Measurements from ENCODE around the gene SNX8. TPM values are rescaled to one million over a fixed set of nuclear protein-coding genes. Genes with fewer than 3 reads are reported as not detected.

Gene SNX8
- total and polyA plus RNA-seq, 2 donors (not counting 3 experiments of a cell fraction or from before 2014, with no cell fraction given): 24.5 to 50.3 TPM

GRCh38 chr7:2360796-2361195 is 46.6 kb upstream of the SNX8 start:
- Histone ChIP-seq H3K27me3 (ENCODE audit: control insufficient read depth in 2 of 2, insufficient read depth in 2 of 2, low read length in 2 of 2) (no peaks in the 10 kb centered on the region), H3K36me3 (ENCODE audit: control insufficient read depth in 2 of 2, extremely low read depth in 1 of 2, insufficient read depth in 2 of 2, low read length in 2 of 2) (peaks cover 13 to 21% of the 10 kb centered on the region in 2 experiments), H3K4me1 (ENCODE audit: control insufficient read depth, extremely low read depth, insufficient read depth, low read length) (peaks cover 11% of the 10 kb centered on the region), H3K9me3 (replicated peaks; ENCODE audit: control insufficient read depth, insufficient read depth, low read length) (no peaks in the 10 kb centered on the region), H3K9ac (replicated peaks; ENCODE audit: extremely low read depth, insufficient read depth, low read length) (no peak overlapping the region), H3K27ac (ENCODE audit: insufficient read depth, low read depth, low read length) (no peak overlapping the region), H3K9me1 (replicated peaks; ENCODE audit: control insufficient read depth, extremely low read depth, insufficient read depth, low read length) (no peaks in the 10 kb centered on the region), H4K20me1 (replicated peaks; ENCODE audit: control insufficient read depth, extremely low read depth, insufficient read depth, low read length) (no peaks in the 10 kb centered on the region), H3K4me3 (replicated peaks in 1 of 3; ENCODE audit: insufficient read depth in 1 of 3, low read depth in 1 of 3, low read length in 3 of 3) (no peak overlapping the region), H2AFZ (ENCODE audit: low read depth, low read length) (no peak overlapping the region), H3K79me2 (ENCODE audit: control insufficient read depth, insufficient read depth, low read length) (peaks cover 62% of the 10 kb centered on the region), H3K4me2 (ENCODE audit: insufficient read depth, low read length) (no peak overlapping the region)
- DNase-seq (ENCODE audit: low read depth, low spot score) (no peak), FAIRE-seq (no peak)
- ChIA-PET CTCF (interaction anchor here (1.2 kb wide), 1 partner anchor 782 kb away, joined by 3 read pairs; no protein-coding TSS in a partner anchor), POLR2A (no interaction called here)
- TF ChIP-seq POLR2AphosphoS5 (IDR thresholded peaks at IDR 0.05; ENCODE audit: insufficient read depth, low read depth, low read length) (no peak), FOS (IDR thresholded peaks at IDR 0.05; ENCODE audit: borderline replicate concordance, insufficient read depth, low read length) (no peak), POLR2A (IDR thresholded peaks at IDR 0.05; ENCODE audit: low read depth, low read length) (no peak), MYC (IDR thresholded peaks at IDR 0.05; ENCODE audit: low read depth, low read length) (no peak), CTCF (IDR thresholded peaks at IDR 0.05; ENCODE audit: extremely low read depth in 1 of 2, insufficient read depth in 1 of 2, low read depth in 1 of 2, low read length in 2 of 2) (no peak), EZH2 (IDR thresholded peaks at IDR 0.05; ENCODE audit: borderline replicate concordance, low read depth, low read length, severe bottlenecking) (no peak)
- intact Hi-C loops (cut with micrococcal nuclease) (loop anchor here (5.0 kb wide), 1 partner anchor 698 kb away; no protein-coding TSS in a partner anchor), dilution Hi-C loops (cut with MboI; ENCODE audit: extremely low pct_ligation_motif_present, low sequenced_read_pairs) (no loop called here)
- BruUV-seq (replicated peaks): no TSS peak

DNA sequence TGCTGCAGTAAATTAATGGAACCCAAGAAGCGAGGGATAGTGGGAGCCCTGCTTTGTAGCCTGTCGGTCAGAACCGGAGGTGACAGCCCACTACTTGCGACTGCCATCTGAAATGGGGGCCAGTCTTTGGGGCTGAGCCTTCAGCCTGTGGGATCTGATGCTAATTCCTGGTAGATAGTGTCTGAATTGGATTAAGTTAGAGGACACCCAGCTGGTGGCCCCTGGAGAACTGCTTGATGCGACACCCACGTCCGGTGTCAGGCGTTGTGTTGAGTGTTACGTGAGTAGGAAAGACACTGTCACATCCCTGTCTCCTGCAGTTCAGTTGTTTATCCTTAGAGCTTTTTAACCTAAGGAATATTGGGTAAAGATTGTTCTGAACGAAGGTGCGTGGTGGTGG is 45.4 kb upstream of the SNX8 start:
- Histone ChIP-seq H3K36me3 (ENCODE audit: control insufficient read depth in 2 of 2, extremely low read depth in 1 of 2, insufficient read depth in 2 of 2, low read length in 2 of 2) (peaks cover 11 to 17% of the 10 kb centered on the region in 2 experiments), H3K9me1 (replicated peaks; ENCODE audit: control insufficient read depth, extremely low read depth, insufficient read depth, low read length) (no peaks in the 10 kb centered on the region), H3K27me3 (ENCODE audit: control insufficient read depth in 2 of 2, insufficient read depth in 2 of 2, low read length in 2 of 2) (no peaks in the 10 kb centered on the region), H2AFZ (ENCODE audit: low read depth, low read length) (no peak overlapping the region), H3K79me2 (ENCODE audit: control insufficient read depth, insufficient read depth, low read length) (peaks cover 73% of the 10 kb centered on the region), H4K20me1 (replicated peaks; ENCODE audit: control insufficient read depth, extremely low read depth, insufficient read depth, low read length) (no peaks in the 10 kb centered on the region), H3K4me3 (replicated peaks in 1 of 3; ENCODE audit: insufficient read depth in 1 of 3, low read depth in 1 of 3, low read length in 3 of 3) (no peak overlapping the region), H3K4me1 (ENCODE audit: control insufficient read depth, extremely low read depth, insufficient read depth, low read length) (peaks cover 11% of the 10 kb centered on the region), H3K9ac (replicated peaks; ENCODE audit: extremely low read depth, insufficient read depth, low read length) (no peak overlapping the region), H3K4me2 (ENCODE audit: insufficient read depth, low read length) (no peak overlapping the region), H3K9me3 (replicated peaks; ENCODE audit: control insufficient read depth, insufficient read depth, low read length) (no peaks in the 10 kb centered on the region), H3K27ac (ENCODE audit: insufficient read depth, low read depth, low read length) (no peak overlapping the region)
- ChIA-PET POLR2A (no interaction called here), CTCF (interaction anchor here (1.2 to 1.9 kb wide), 2 partner anchors 111 to 781 kb away, joined by 3 to 6 read pairs; no protein-coding TSS in a partner anchor)
- DNase-seq (ENCODE audit: low read depth, low spot score): no peak
- FAIRE-seq: no peak
- TF ChIP-seq JUN (IDR thresholded peaks at IDR 0.05; ENCODE audit: borderline replicate concordance, insufficient read depth, insufficient read length, low read depth): no peak
- TF ChIP-seq EZH2 (IDR thresholded peaks at IDR 0.05; ENCODE audit: borderline replicate concordance, low read depth, low read length, severe bottlenecking): no peak
- no peak for TF ChIP-seq GATA2 (IDR thresholded peaks at IDR 0.05; ENCODE audit: insufficient read depth, insufficient read length, low read depth, low read length)
- no peak for TF ChIP-seq MYC (IDR thresholded peaks at IDR 0.05; ENCODE audit: low read depth, low read length)
- no peak for TF ChIP-seq POLR2A (IDR thresholded peaks at IDR 0.05; ENCODE audit: low read depth, low read length)
- TF ChIP-seq CTCF (IDR thresholded peaks at IDR 0.05; ENCODE audit: extremely low read depth in 1 of 2, insufficient read depth in 1 of 2, low read depth in 1 of 2, low read length in 2 of 2): no peak
- TF ChIP-seq MAX (IDR thresholded peaks at IDR 0.05; ENCODE audit: insufficient read depth, insufficient read length): no peak
- BruUV-seq (replicated peaks): no TSS peak
- intact Hi-C loops (cut with micrococcal nuclease) (loop anchor here (5.0 kb wide), 1 partner anchor 697 kb away; no protein-coding TSS in a partner anchor), dilution Hi-C loops (cut with MboI; ENCODE audit: extremely low pct_ligation_motif_present, low sequenced_read_pairs) (no loop called here)

Measured in endothelial cell of umbilical vein (primary cell).